Upper lobe of right lung (tissue), 1 donor: ENCODE data around the gene ECE1. TPM values are rescaled to one million over a fixed set of nuclear protein-coding genes. Genes with fewer than 3 reads are reported as not detected.
A peak's percentile ranks its signal among the peaks of the same experiment; 100 is the strongest.

ENCODE experiments used
- ATAC-seq: fragments of 200-7000 bp; cut with Tn5 transposase; one replicate; pipeline ENCODE4 v1.9.1; 2020; ENCODE audit warnings: mild to moderate bottlenecking, moderate library complexity
- DNase-seq: peaks from one replicate; pipeline ENCODE4 v3.0.0-alpha.2; 2020
- H3K27ac ChIP-seq: fragments of 200-600 bp; one replicate; pipeline ENCODE4 v1.8.0; 2022
- H3K27me3 ChIP-seq: fragments of 200-600 bp; one replicate; pipeline ENCODE4 v1.8.0; 2022; ENCODE audit warnings: mild to moderate bottlenecking
- H3K36me3 ChIP-seq: fragments of 200-600 bp; one replicate; pipeline ENCODE4 v1.8.0; 2022
- H3K4me1 ChIP-seq: fragments of 200-600 bp; one replicate; pipeline ENCODE4 v1.8.0; 2022
- H3K4me3 ChIP-seq: fragments of 200-600 bp; one replicate; pipeline ENCODE4 v1.8.0; 2022; ENCODE audit warnings: mild to moderate bottlenecking
- H3K9me3 ChIP-seq: fragments of 200-600 bp; one replicate; pipeline ENCODE4 v1.8.0; 2022
- intact Hi-C: fragments of 100-400 bp; cut with DNase I; formaldehyde crosslinking; loops from one replicate; pipeline ENCODE4 v1.11.0; 2022
- total RNA-seq: library from RNA; stranded (reverse); fragmentation: NEBNext Ultra II Directional; extraction: Animal tissue kit (Norgen Biotek cat#: 25700); gene quantifications from one replicate; pipeline ENCODE4 v1.2.1, GENCODE V29; 2021
- TF ChIP-seq, protein P1 (sequence below): fragments of 200-600 bp; IDR thresholded peaks from one replicate; pipeline ENCODE4 v1.8.0; 2022; ENCODE audit warnings: antibody characterized with exemption
- donor health status: DM: no; HTN: yes; CAD: no; lungs with severe emphysema.

Gene ECE1
- total RNA-seq, 1 donor from 2014 or later: 108 TPM

DNA sequence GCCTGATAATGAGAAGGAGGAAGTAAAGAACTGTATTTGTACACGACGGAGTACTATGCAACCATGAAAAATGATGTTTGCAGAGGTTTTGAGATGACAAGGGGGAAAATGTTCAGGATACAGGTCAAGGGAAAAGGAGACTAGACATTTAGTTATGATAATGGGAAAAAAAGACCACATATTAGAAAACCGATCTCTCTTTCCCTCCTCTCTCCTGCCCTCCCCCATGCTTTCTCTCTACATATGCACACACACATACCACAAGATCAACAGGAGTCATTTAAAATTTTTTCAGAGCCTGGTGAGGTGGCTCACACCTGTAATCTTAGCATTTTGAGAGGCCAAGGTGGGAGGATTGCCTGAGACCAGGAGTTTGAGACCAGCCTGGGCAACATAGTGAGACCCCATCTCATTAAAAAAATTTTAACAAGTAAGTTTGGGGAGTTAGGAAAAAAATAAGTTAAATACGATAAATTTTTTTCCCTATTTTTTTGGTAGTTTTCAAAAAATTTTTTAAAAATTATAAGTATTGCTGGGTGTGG, 44.5 kb downstream of the ECE1 start:
- Histone ChIP-seq H3K27me3 (no peaks in the 10 kb centered on the region), H3K4me3 (no peak overlapping the region), H3K4me1 (no peaks in the 10 kb centered on the region), H3K36me3 (peaks cover 54% of the 10 kb centered on the region), H3K9me3 (no peaks in the 10 kb centered on the region), H3K27ac (no peak overlapping the region)
- ATAC-seq (no peak), DNase-seq (no peak)
- intact Hi-C loops: no loop called here
- TF ChIP-seq, protein P1, sequence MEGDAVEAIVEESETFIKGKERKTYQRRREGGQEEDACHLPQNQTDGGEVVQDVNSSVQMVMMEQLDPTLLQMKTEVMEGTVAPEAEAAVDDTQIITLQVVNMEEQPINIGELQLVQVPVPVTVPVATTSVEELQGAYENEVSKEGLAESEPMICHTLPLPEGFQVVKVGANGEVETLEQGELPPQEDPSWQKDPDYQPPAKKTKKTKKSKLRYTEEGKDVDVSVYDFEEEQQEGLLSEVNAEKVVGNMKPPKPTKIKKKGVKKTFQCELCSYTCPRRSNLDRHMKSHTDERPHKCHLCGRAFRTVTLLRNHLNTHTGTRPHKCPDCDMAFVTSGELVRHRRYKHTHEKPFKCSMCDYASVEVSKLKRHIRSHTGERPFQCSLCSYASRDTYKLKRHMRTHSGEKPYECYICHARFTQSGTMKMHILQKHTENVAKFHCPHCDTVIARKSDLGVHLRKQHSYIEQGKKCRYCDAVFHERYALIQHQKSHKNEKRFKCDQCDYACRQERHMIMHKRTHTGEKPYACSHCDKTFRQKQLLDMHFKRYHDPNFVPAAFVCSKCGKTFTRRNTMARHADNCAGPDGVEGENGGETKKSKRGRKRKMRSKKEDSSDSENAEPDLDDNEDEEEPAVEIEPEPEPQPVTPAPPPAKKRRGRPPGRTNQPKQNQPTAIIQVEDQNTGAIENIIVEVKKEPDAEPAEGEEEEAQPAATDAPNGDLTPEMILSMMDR: no peak

DNA sequence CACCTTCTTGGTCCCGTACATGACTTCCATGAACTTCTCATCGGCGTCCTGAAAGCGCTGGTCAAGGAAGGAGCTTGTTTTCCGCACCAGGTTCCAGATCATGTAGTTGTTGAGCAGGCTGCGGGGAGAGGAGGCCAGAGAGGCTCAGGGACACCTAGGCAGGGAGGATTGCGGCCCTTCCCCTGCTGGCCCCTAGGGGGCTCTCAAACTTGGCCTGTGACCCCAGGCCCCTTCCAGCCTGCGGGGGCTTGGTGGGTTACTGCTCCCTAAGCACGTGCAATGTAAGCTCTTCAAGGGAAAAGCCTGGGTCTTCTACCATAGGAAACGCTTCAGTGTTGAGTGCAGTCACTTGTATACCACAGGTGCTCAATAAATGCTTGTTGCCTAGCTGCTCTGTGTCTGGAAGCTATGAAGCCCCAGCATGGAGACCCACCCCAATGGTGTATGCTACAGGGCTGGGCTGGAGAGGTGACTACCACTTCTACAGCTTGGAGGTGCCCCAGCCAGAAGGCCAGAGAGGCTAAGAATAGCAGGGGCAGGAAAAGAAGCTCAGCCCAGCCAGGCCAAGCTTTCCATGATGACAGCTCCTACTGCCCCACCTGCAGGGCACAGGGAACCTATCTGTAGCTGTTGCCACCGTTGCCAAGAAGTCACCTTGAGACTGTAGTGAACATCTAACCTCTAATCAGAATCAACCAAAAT, 45.1 kb downstream of the ECE1 start:
- intact Hi-C loops: no loop called here

DNA sequence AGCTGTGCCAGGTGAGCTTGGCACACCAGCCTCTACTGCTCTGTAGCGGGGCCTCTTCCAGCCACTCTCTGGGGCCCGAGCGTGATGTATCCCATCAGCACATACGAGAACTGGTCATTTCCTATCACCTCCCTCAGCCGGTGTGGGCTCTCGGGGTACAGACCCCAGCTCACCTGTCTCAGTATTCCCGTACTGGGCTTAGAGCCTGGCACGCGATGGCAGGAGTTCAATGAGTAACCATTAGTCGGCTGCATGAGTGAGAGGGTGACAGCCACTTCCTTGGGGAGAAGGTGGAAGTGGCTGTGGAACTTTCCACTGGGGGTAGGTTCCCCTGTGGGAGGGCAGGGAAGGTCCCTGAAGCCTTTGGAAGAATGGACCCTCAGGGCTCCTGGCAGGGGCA, 46.1 kb downstream of the ECE1 start:
- Histone ChIP-seq H3K27ac (no peak overlapping the region), H3K4me1 (no peaks in the 10 kb centered on the region), H3K36me3 (peaks cover 53% of the 10 kb centered on the region), H3K4me3 (no peak overlapping the region), H3K9me3 (no peaks in the 10 kb centered on the region), H3K27me3 (no peaks in the 10 kb centered on the region)
- ATAC-seq: peak; percentile 12
- TF ChIP-seq, protein P1: no peak
- intact Hi-C loops: no loop called here
- DNase-seq: no peak

More for the DNA sequence above, 45.1 kb downstream of the ECE1 start:
- ATAC-seq: no peak
- TF ChIP-seq, protein P1: peak; percentile 30
- DNase-seq: no peak
- peaks cover 56% of the 10 kb centered on the region for H3K36me3 ChIP-seq
- no peak overlapping the region for H3K4me3 ChIP-seq
- no peaks in the 10 kb centered on the region for H3K4me1 ChIP-seq
- H3K27me3 ChIP-seq: no peaks in the 10 kb centered on the region
- no peak overlapping the region for H3K27ac ChIP-seq
- H3K9me3 ChIP-seq: no peaks in the 10 kb centered on the region

DNA sequence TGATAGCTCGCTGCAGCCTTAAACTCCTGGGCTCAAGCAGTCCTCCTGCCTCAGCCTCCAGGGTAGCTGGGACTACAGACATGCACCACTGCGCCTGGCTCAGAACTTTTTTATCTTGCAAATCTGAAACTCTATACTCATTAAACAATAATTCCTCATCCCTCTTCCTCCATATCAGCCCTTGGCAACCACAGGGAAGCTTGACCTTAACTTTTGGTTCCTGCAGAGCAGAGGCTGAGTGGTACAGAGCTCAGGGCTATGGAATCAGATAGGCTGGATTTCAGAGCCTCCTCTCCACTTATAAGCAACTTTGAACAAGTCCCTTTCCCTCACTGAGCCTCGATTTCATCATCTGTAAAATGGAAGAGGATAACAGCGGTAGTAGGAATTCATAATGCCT, 47.4 kb downstream of the ECE1 start:
- H3K4me3 ChIP-seq: no peak overlapping the region
- TF ChIP-seq, protein P1: no peak

DNA sequence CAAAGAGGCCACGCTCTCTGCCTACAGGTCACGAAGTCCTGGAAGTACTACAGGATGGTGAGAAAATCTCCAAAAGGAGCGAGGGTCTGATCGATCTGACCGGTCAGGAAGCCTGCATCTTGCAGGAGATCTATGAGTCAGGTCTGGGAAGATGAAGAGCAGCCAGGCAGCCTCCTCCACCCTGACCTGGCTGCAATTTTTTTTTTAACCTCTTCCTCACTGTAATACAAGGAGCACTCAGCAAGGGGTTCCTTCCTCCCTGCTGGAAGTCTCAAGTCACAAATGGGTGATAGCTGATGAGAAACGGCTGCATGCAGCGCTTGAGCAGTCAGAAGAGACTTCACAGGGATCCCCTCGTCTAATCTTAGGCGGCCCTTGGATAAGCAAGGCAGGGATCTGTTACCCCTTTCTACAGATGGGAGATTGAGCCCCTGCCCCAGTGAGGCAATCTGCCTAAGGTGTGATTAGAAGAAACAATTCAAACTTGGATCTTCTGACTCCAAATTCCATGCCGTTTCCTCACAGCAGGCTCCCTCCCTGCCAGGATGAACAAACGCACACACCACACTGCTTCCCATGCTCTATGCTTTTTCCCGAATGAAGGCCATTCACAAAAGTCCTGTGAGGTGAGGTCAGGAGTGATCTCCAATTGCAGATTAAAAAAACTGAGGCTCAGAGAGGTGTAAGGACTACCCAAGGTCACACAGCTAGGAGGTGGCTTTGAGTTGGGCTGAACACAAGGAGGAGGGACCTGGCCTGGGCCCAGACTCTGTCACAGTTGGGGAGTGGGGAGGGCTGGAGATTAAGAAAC, 48.3 kb downstream of the ECE1 start:
- Histone ChIP-seq H3K27me3 (no peaks in the 10 kb centered on the region), H3K4me3 (no peak overlapping the region), H3K36me3 (peaks cover 63% of the 10 kb centered on the region), H3K4me1 (no peaks in the 10 kb centered on the region), H3K27ac (no peak overlapping the region), H3K9me3 (no peaks in the 10 kb centered on the region)
- ATAC-seq (no peak), DNase-seq (no peak)
- TF ChIP-seq, protein P1: no peak
- intact Hi-C loops: no loop called here

More for the DNA sequence above, 47.4 kb downstream of the ECE1 start:
- intact Hi-C loops: no loop called here
- no peak for ATAC-seq
- no peaks in the 10 kb centered on the region for H3K4me1 ChIP-seq
- no peaks in the 10 kb centered on the region for H3K27me3 ChIP-seq
- H3K9me3 ChIP-seq: no peaks in the 10 kb centered on the region
- peaks cover 59% of the 10 kb centered on the region for H3K36me3 ChIP-seq
- DNase-seq: no peak
- no peak overlapping the region for H3K27ac ChIP-seq
